Measurements from ENCODE around the gene SLC29A1. TPM values are rescaled to one million over a fixed set of nuclear protein-coding genes. Genes with fewer than 3 reads are reported as not detected.

SLC29A1 gene
- polyA plus RNA-seq, 2 of the 4 experiments (the other 2 are of a cell fraction): 45.6 to 72.3 TPM

GRCh38 chr6:44271914-44272313 is 48.5 kb downstream of the SLC29A1 start:
- Histone ChIP-seq H3K9me3 (no peaks in the 10 kb centered on the region), H3K4me3 (no peak overlapping the region), H3K4me1 (no peaks in the 10 kb centered on the region), H3K27ac (no peak overlapping the region), H3K4me2 (no peak overlapping the region)
- WGBS (ENCODE audit: missing lambda C conversion rate): 50% methylated on average over 2 of the region's 3 CpGs
- ChIA-PET CTCF (interaction anchor here (1.0 to 6.2 kb wide), 5 partner anchors 15 to 67 kb away, joined by 3 to 44 read pairs (median 4); no protein-coding TSS in a partner anchor), POLR2A (no interaction called here)
- DNase-seq (ENCODE audit: low read depth in 1 of 2, low spot score in 1 of 2): no peak
- FAIRE-seq: no peak
- TF ChIP-seq ZSCAN20 (CRISPR knock-in tag; IDR thresholded peaks at IDR 0.05) (no peak), PHF8 (IDR thresholded peaks at IDR 0.05; ENCODE audit: borderline replicate concordance, low read depth) (no peak)
- no peak for ATAC-seq

GRCh38 chr6:44272529-44272928 is 49.1 kb downstream of the SLC29A1 start:
- Histone ChIP-seq H3K4me1 (no peaks in the 10 kb centered on the region), H3K4me3 (no peak overlapping the region), H3K9me3 (no peaks in the 10 kb centered on the region), H3K4me2 (no peak overlapping the region), H3K27ac (no peak overlapping the region)
- FAIRE-seq (no peak), DNase-seq (ENCODE audit: low read depth in 1 of 2, low spot score in 1 of 2) (no peak), ATAC-seq (no peak)
- ChIA-PET CTCF (interaction anchor here (1.0 to 1.8 kb wide), 3 partner anchors 16 to 66 kb away, joined by 3 to 4 read pairs (median 3); no protein-coding TSS in a partner anchor), POLR2A (no interaction called here)
- TF ChIP-seq TFCP2L1 (CRISPR knock-in tag; IDR thresholded peaks at IDR 0.05) (no peak), KDM1A (IDR thresholded peaks at IDR 0.05; ENCODE audit: low read depth) (no peak), CHD4 (IDR thresholded peaks at IDR 0.05; ENCODE audit: borderline replicate concordance) (no peak), SREBF2 (IDR thresholded peaks at IDR 0.05) (no peak)
- WGBS (ENCODE audit: missing lambda C conversion rate): 56% methylated on average over 3 of the region's 3 CpGs

- DNase-seq (ENCODE audit: low read depth in 1 of 2, low spot score in 1 of 2) (no peak), FAIRE-seq (no peak), ATAC-seq (no peak)
- H3K27ac ChIP-seq: no peak overlapping the region
- H3K4me2 ChIP-seq: no peak overlapping the region
- WGBS (ENCODE audit: missing lambda C conversion rate): 72% methylated on average over 14 of the region's 23 CpGs
- no peaks in the 10 kb centered on the region for H3K4me1 ChIP-seq
- H3K9me3 ChIP-seq: no peaks in the 10 kb centered on the region
- H3K4me3 ChIP-seq: no peak overlapping the region
- POLR2A ChIA-PET: no interaction called here
- CTCF ChIA-PET: interaction anchor here (1.6 to 1.8 kb wide), 2 partner anchors 16 to 66 kb away, joined by 4 to 6 read pairs; no protein-coding TSS in a partner anchor
- TF ChIP-seq ATOH8 (CRISPR knock-in tag; IDR thresholded peaks at IDR 0.05; ENCODE audit: low read depth) (no peak), POLR2A (IDR thresholded peaks at IDR 0.05; ENCODE audit: low read length) (no peak), FOXS1 (CRISPR knock-in tag; IDR thresholded peaks at IDR 0.05) (no peak), ZFP36 (IDR thresholded peaks at IDR 0.05; ENCODE audit: borderline replicate concordance, partially characterized antibody) (no peak), CTCF (IDR thresholded peaks at IDR 0.05) (no peak)
Observed at GRCh38 chr6:44272999-44273566, 49.7 kb downstream of the SLC29A1 start.

- WGBS (ENCODE audit: missing lambda C conversion rate): 0% methylated on average over 1 of the region's 1 CpG
- Histone ChIP-seq H3K4me3 (no peak overlapping the region), H3K4me1 (no peaks in the 10 kb centered on the region), H3K4me2 (no peak overlapping the region), H3K27ac (no peak overlapping the region), H3K9me3 (no peaks in the 10 kb centered on the region)
- DNase-seq (ENCODE audit: low read depth in 1 of 2, low spot score in 1 of 2) (no peak), FAIRE-seq (no peak), ATAC-seq (no peak)
- CTCF ChIA-PET: interaction anchor here (1.0 to 2.8 kb wide), 3 partner anchors 15 to 66 kb away, joined by 3 to 12 read pairs (median 6); no protein-coding TSS in a partner anchor
- POLR2A ChIA-PET: no interaction called here
- TF ChIP-seq ATOH8 (CRISPR knock-in tag; IDR thresholded peaks at IDR 0.05; ENCODE audit: low read depth): no peak
- TF ChIP-seq CHD4 (IDR thresholded peaks at IDR 0.05; ENCODE audit: borderline replicate concordance): no peak
- TF ChIP-seq MAFK (IDR thresholded peaks at IDR 0.05; ENCODE audit: partially characterized antibody): no peak
- TF ChIP-seq EP300 (IDR thresholded peaks at IDR 0.05): no peak
- TF ChIP-seq RARB (CRISPR knock-in tag; IDR thresholded peaks at IDR 0.05): no peak
- no peak for TF ChIP-seq CEBPB (IDR thresholded peaks at IDR 0.05)
- TF ChIP-seq CTCF (IDR thresholded peaks at IDR 0.05): no peak
- TF ChIP-seq HOXA7 (CRISPR knock-in tag; IDR thresholded peaks at IDR 0.05): no peak
- no peak for TF ChIP-seq ESRRA (IDR thresholded peaks at IDR 0.05; ENCODE audit: borderline replicate concordance, low read length)
- TF ChIP-seq FOSL2 (IDR thresholded peaks at IDR 0.05): no peak
- TF ChIP-seq FOSL2 (CRISPR knock-in tag; IDR thresholded peaks at IDR 0.05): no peak
- no peak for TF ChIP-seq NFE2L2 (conservative IDR thresholded peaks at IDR 0.05; ENCODE audit: low read length)
- TF ChIP-seq HOXB5 (CRISPR knock-in tag; IDR thresholded peaks at IDR 0.05): no peak
- no peak for TF ChIP-seq ZC3H11A (IDR thresholded peaks at IDR 0.05)
- no peak for TF ChIP-seq HEYL (CRISPR knock-in tag; IDR thresholded peaks at IDR 0.05)
- TF ChIP-seq E2F6 (IDR thresholded peaks at IDR 0.05; ENCODE audit: borderline replicate concordance, low read depth): no peak
- no peak for TF ChIP-seq JUN (IDR thresholded peaks at IDR 0.05)
Observed at GRCh38 chr6:44273617-44274016, 50.2 kb downstream of the SLC29A1 start.
